Measurements from ENCODE around the gene BHLHE40. TPM values are rescaled to one million over a fixed set of nuclear protein-coding genes. Genes with fewer than 3 reads are reported as not detected.

BHLHE40 gene
- total and polyA plus RNA-seq, 10 of the 15 experiments (the other 5 are each of a cell fraction or from before 2014, with no cell fraction given), result 25.2 to 106 (median 51.4) TPM

GRCh38 chr3:4978204-4978965, 852 bp upstream of the BHLHE40 start (continued):
- TF ChIP-seq ZBTB11 (CRISPR knock-in tag; IDR thresholded peaks at IDR 0.05), result no peak
- TF ChIP-seq NFIC (IDR thresholded peaks at IDR 0.05; ENCODE audit: low read depth, low read length), result no peak
- TF ChIP-seq CBX3 (IDR thresholded peaks at IDR 0.05; ENCODE audit: borderline replicate concordance, low read depth), result no peak
- no peak for TF ChIP-seq PBX3 (IDR thresholded peaks at IDR 0.05; ENCODE audit: insufficient replicate concordance, low read depth, low read length)
- TF ChIP-seq TARDBP (IDR thresholded peaks at IDR 0.05; ENCODE audit: borderline replicate concordance), result 0 out of 2 replicates have a peak, but pooled peaks have one; percentile 69
- TF ChIP-seq E2F4 (IDR thresholded peaks at IDR 0.05; ENCODE audit: low read depth, low read length), result no peak; the same call in 1 of the 2 replicates
- TF ChIP-seq SUPT20H (IDR thresholded peaks at IDR 0.05; ENCODE audit: borderline replicate concordance, control insufficient read depth, low read depth, low read length), result no peak
- TF ChIP-seq ASH2L (IDR thresholded peaks at IDR 0.05; ENCODE audit: borderline replicate concordance, low read depth), result no peak
- no peak for TF ChIP-seq CBX5 (IDR thresholded peaks at IDR 0.05; ENCODE audit: low read depth)
- peak; percentile 100 for TF ChIP-seq EED (IDR thresholded peaks at IDR 0.05; ENCODE audit: low read depth)
- TF ChIP-seq MTA2 (IDR thresholded peaks at IDR 0.05; ENCODE audit: low read depth), result peak; percentile 81
- TF ChIP-seq SP1 (IDR thresholded peaks at IDR 0.05; ENCODE audit: low read depth, low read length), result peak; percentile 44
- peak; percentile 98 for TF ChIP-seq TBL1XR1 (IDR thresholded peaks at IDR 0.05; ENCODE audit: low read depth, low read length)
- TF ChIP-seq RCOR1 (conservative IDR thresholded peaks at IDR 0.05; ENCODE audit: low read depth, low read length), result 0 out of 2 replicates have a peak, but pooled peaks have one; percentile 7
- peak; percentile 80; the same call in 1 of the 2 replicates for TF ChIP-seq MXI1 (IDR thresholded peaks at IDR 0.05; ENCODE audit: low read depth, low read length)
- TF ChIP-seq JUND (IDR thresholded peaks at IDR 0.05; ENCODE audit: low read depth, low read length), result 0 out of 2 replicates have a peak, but pooled peaks have one; percentile 4
- TF ChIP-seq NR2C2 (IDR thresholded peaks at IDR 0.05; ENCODE audit: borderline replicate concordance, control insufficient read depth, insufficient read length, low read depth), result no peak
- TF ChIP-seq NBN (IDR thresholded peaks at IDR 0.05), result peak; percentile 82; the same call in 1 of the 2 replicates
- peak; percentile 73 for TF ChIP-seq MYC (IDR thresholded peaks at IDR 0.05; ENCODE audit: insufficient read depth, insufficient read length, insufficient replicate concordance, low read length, severe bottlenecking)
- TF ChIP-seq, protein P1, sequence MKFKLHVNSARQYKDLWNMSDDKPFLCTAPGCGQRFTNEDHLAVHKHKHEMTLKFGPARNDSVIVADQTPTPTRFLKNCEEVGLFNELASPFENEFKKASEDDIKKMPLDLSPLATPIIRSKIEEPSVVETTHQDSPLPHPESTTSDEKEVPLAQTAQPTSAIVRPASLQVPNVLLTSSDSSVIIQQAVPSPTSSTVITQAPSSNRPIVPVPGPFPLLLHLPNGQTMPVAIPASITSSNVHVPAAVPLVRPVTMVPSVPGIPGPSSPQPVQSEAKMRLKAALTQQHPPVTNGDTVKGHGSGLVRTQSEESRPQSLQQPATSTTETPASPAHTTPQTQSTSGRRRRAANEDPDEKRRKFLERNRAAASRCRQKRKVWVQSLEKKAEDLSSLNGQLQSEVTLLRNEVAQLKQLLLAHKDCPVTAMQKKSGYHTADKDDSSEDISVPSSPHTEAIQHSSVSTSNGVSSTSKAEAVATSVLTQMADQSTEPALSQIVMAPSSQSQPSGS (IDR thresholded peaks at IDR 0.05; ENCODE audit: low read length), result no peak
- TF ChIP-seq RB1 (IDR thresholded peaks at IDR 0.05; ENCODE audit: borderline replicate concordance), result peak; percentile 62; the same call in 1 of the 2 replicates
- no peak for TF ChIP-seq BRCA1 (IDR thresholded peaks at IDR 0.05; ENCODE audit: low read depth, low read length)

Measured in GM12878 (cell line).